ENCODE results near the gene PELI3.

Gene PELI3

GRCh38 chr11:66466225-66467033, at the start of gene PELI3:
Gene PELI3 (plus strand): TSS chr11:66466905. CDS start chr11:66468129, 1,224 bp downstream.
- Histone ChIP-seq H3K27ac (ENCODE audit: low read length) (peak within 1 kb of the TSS; percentile 18), H3K9me3 (ENCODE audit: control insufficient read depth, low read depth, low read length) (no peaks in the 10 kb centered on the region), H3K27me3 (ENCODE audit: control insufficient read depth, insufficient read depth, low read length) (peaks cover 4% of the 10 kb centered on the region), H3K36me3 (ENCODE audit: control insufficient read depth, low read depth, low read length) (no peaks in the 10 kb centered on the region), H3K9ac (ENCODE audit: low read length) (peak within 1 kb of the TSS; percentile 47), H3K4me1 (ENCODE audit: control insufficient read depth, low read depth, low read length) (peaks cover 18% of the 10 kb centered on the region), H3K4me3 (ENCODE audit: low read length) (peak within 1 kb of the TSS; percentile 82)

DNA sequence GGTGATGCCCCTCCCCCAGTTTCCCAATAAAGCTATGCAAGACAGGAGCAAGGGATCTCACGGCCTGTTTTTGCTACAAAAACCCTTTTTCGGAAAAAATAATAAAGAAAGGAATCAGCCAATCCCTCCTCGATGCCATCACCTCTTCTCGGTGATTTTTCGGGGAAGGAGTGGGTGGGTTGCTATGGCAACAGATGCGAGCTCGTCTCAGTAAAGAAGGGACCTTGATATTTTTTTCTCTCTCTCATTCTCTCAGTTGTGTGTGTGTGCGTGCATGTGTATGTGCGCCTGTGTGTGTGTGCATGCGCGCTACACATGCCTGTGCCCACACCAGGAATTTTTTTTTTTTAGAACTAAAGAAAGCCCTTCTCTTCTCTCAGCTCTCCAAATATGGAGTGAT, 49.7 kb upstream of the PELI3 start:
- Histone ChIP-seq H3K9me3 (ENCODE audit: control insufficient read depth, low read depth, low read length) (no peaks in the 10 kb centered on the region), H3K36me3 (ENCODE audit: control insufficient read depth, low read depth, low read length) (no peaks in the 10 kb centered on the region), H3K4me1 (ENCODE audit: control insufficient read depth, low read depth, low read length) (peaks cover 43% of the 10 kb centered on the region), H3K27ac (ENCODE audit: low read length) (no peak overlapping the region), H3K9ac (ENCODE audit: low read length) (no peak overlapping the region), H3K4me3 (ENCODE audit: low read length) (no peak overlapping the region), H3K27me3 (ENCODE audit: control insufficient read depth, insufficient read depth, low read length) (peaks cover 33% of the 10 kb centered on the region)

DNA sequence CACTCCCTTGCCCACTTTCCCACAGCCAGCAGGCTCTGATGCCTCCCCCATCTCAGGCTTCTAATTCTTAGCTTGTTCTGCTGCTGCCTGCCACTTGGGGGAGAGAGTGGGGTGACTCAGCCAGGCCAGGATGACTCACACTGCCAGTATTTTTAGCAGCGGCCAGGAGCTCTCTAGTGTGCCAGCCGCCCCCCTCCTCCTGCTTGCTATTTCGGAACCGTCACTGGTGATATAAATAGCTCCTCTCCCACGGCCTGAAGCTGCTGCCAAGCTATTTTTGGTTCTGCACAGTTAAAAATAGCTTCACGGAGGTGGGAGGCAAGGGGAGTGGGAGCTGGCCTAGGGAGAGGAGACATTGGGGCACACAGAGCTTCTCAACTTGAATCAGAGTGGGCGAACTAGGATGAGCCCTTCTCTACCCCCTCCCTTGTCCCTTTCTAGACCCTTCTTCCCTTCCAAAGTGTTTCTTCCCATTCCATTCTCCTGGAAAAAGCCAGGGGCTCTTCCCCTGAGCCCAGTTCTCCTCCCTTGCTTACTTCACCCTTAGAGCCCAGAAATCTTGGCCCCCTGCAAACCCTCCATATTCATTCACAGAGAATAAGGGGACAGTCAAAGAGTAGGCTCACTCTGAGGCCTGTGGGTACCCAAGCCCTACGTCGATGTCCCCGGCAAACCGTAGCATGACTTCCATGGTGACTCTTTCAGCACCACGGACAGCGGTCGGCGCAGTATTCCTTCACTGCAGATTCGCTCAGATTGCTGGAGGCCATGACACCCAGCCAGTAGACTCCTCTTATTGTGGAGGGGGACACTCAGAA, 48.3 kb upstream of the PELI3 start:
- Histone ChIP-seq H3K4me1 (ENCODE audit: control insufficient read depth, low read depth, low read length) (peaks cover 40% of the 10 kb centered on the region), H3K4me3 (ENCODE audit: low read length) (no peak overlapping the region), H3K27ac (ENCODE audit: low read length) (no peak overlapping the region)

GRCh38 chr11:66418986-66419308, 47.8 kb upstream of the PELI3 start:
- H3K4me3 ChIP-seq (ENCODE audit: low read length): no peak overlapping the region
- H3K36me3 ChIP-seq (ENCODE audit: control insufficient read depth, low read depth, low read length): no peaks in the 10 kb centered on the region
- peaks cover 33% of the 10 kb centered on the region for H3K27me3 ChIP-seq (ENCODE audit: control insufficient read depth, insufficient read depth, low read length)
- no peak overlapping the region for H3K27ac ChIP-seq (ENCODE audit: low read length)
- H3K9ac ChIP-seq (ENCODE audit: low read length): no peak overlapping the region
- H3K9me3 ChIP-seq (ENCODE audit: control insufficient read depth, low read depth, low read length): no peaks in the 10 kb centered on the region
- H3K4me1 ChIP-seq (ENCODE audit: control insufficient read depth, low read depth, low read length): peaks cover 34% of the 10 kb centered on the region

More for the DNA sequence above, 48.3 kb upstream of the PELI3 start:
- Histone ChIP-seq H3K9me3 (ENCODE audit: control insufficient read depth, low read depth, low read length) (no peaks in the 10 kb centered on the region), H3K27me3 (ENCODE audit: control insufficient read depth, insufficient read depth, low read length) (peaks cover 33% of the 10 kb centered on the region), H3K9ac (ENCODE audit: low read length) (no peak overlapping the region), H3K36me3 (ENCODE audit: control insufficient read depth, low read depth, low read length) (no peaks in the 10 kb centered on the region)

DNA sequence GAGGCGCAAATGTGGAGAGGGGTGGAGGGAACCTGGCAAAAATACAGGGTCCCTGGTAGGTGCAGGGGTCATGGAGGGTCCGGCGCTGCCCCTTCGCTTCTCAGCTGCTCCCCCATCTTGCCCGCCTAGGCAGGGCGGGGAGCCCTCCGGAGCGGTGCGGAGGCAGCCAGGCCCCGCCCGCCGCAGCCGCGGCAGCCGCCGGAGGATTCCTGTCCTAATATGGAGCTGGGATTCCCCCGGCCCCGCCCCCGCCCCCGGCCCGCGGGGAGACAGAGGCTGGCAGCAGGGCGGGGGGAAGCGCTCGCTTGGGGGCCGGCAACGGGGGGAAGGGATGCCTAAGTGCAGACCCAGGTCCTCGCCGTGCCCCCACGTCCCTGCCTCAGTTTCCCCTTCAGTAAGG, 46.9 kb upstream of the PELI3 start:
- H3K27ac ChIP-seq (ENCODE audit: low read length): no peak overlapping the region
- H3K4me3 ChIP-seq (ENCODE audit: low read length): peak overlapping the region; percentile 50
- peaks cover 26% of the 10 kb centered on the region for H3K4me1 ChIP-seq (ENCODE audit: control insufficient read depth, low read depth, low read length)
- peaks cover 33% of the 10 kb centered on the region for H3K27me3 ChIP-seq (ENCODE audit: control insufficient read depth, insufficient read depth, low read length)
- H3K9me3 ChIP-seq (ENCODE audit: control insufficient read depth, low read depth, low read length): no peaks in the 10 kb centered on the region
- H3K9ac ChIP-seq (ENCODE audit: low read length): no peak overlapping the region
- no peaks in the 10 kb centered on the region for H3K36me3 ChIP-seq (ENCODE audit: control insufficient read depth, low read depth, low read length)

GRCh38 chr11:66420671-66421476, 45.8 kb upstream of the PELI3 start, which contains the start of gene NPAS4:
Gene NPAS4 (plus strand): TSS chr11:66421035. CDS start chr11:66421180, 145 bp downstream.
- peaks cover 33% of the 10 kb centered on the region for H3K27me3 ChIP-seq (ENCODE audit: control insufficient read depth, insufficient read depth, low read length)
- H3K4me1 ChIP-seq (ENCODE audit: control insufficient read depth, low read depth, low read length): peaks cover 22% of the 10 kb centered on the region
- H3K4me3 ChIP-seq (ENCODE audit: low read length): peak within 1 kb of the TSS; percentile 50
- no peaks in the 10 kb centered on the region for H3K36me3 ChIP-seq (ENCODE audit: control insufficient read depth, low read depth, low read length)
- H3K9ac ChIP-seq (ENCODE audit: low read length): no peak within 1 kb of the TSS
- no peak within 1 kb of the TSS for H3K27ac ChIP-seq (ENCODE audit: low read length)
- H3K9me3 ChIP-seq (ENCODE audit: control insufficient read depth, low read depth, low read length): no peaks in the 10 kb centered on the region

GRCh38 chr11:66421492-66422205, 45.1 kb upstream of the PELI3 start:
- Histone ChIP-seq H3K36me3 (ENCODE audit: control insufficient read depth, low read depth, low read length) (no peaks in the 10 kb centered on the region), H3K4me1 (ENCODE audit: control insufficient read depth, low read depth, low read length) (peaks cover 22% of the 10 kb centered on the region), H3K4me3 (ENCODE audit: low read length) (peak overlapping the region; percentile 50), H3K9me3 (ENCODE audit: control insufficient read depth, low read depth, low read length) (no peaks in the 10 kb centered on the region), H3K27ac (ENCODE audit: low read length) (no peak overlapping the region), H3K9ac (ENCODE audit: low read length) (no peak overlapping the region), H3K27me3 (ENCODE audit: control insufficient read depth, insufficient read depth, low read length) (peaks cover 33% of the 10 kb centered on the region)

DNA sequence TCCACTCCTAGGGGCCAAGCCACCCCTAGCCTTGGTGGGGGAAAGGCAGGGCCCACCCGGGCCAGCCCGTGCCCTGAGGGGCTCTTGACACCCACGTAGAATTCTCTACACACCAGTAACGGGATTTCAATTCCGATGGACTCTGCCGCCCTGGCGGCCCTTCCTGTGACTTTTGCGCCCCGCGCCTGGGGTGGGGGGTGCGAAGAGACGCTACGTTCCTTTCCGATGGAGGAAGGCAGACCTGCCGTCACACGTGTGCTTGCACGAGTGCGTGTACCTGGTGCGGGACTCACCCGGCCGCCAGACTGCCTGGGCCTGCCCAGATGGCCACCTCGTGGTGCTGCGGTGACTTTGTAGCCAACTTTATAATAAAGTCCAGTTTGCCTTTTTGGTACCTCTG, 40.4 kb upstream of the PELI3 start:
- no peaks in the 10 kb centered on the region for H3K4me1 ChIP-seq (ENCODE audit: control insufficient read depth, low read depth, low read length)
- no peak overlapping the region for H3K27ac ChIP-seq (ENCODE audit: low read length)
- H3K4me3 ChIP-seq (ENCODE audit: low read length): no peak overlapping the region
- H3K9me3 ChIP-seq (ENCODE audit: control insufficient read depth, low read depth, low read length): no peaks in the 10 kb centered on the region
- H3K27me3 ChIP-seq (ENCODE audit: control insufficient read depth, insufficient read depth, low read length): peaks cover 2% of the 10 kb centered on the region
- H3K36me3 ChIP-seq (ENCODE audit: control insufficient read depth, low read depth, low read length): no peaks in the 10 kb centered on the region
- no peak overlapping the region for H3K9ac ChIP-seq (ENCODE audit: low read length)

DNA sequence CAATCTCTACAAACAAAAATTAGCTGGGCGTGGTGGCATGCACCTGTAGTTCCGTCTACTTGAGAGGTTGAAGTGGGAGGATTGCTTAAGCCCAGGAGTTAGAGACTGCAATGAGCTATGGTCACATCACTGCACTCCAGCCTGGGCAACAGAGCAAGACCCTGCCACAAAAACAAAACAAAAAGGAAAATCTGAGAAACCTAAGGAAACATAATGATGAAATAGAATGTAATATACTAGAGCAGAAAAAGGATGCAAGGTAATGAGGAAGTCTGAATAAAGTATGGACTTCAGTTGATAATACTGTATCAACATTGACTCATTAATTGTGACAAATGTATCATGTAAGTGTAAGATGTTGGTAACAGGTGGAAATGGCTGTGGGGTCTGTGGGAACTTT, 37.8 kb upstream of the PELI3 start:
- H3K9me3 ChIP-seq (ENCODE audit: control insufficient read depth, low read depth, low read length): no peaks in the 10 kb centered on the region
- no peaks in the 10 kb centered on the region for H3K36me3 ChIP-seq (ENCODE audit: control insufficient read depth, low read depth, low read length)
- H3K27me3 ChIP-seq (ENCODE audit: control insufficient read depth, insufficient read depth, low read length): no peaks in the 10 kb centered on the region
- H3K27ac ChIP-seq (ENCODE audit: low read length): no peak overlapping the region
- no peak overlapping the region for H3K9ac ChIP-seq (ENCODE audit: low read length)
- H3K4me3 ChIP-seq (ENCODE audit: low read length): no peak overlapping the region
- no peaks in the 10 kb centered on the region for H3K4me1 ChIP-seq (ENCODE audit: control insufficient read depth, low read depth, low read length)

DNA sequence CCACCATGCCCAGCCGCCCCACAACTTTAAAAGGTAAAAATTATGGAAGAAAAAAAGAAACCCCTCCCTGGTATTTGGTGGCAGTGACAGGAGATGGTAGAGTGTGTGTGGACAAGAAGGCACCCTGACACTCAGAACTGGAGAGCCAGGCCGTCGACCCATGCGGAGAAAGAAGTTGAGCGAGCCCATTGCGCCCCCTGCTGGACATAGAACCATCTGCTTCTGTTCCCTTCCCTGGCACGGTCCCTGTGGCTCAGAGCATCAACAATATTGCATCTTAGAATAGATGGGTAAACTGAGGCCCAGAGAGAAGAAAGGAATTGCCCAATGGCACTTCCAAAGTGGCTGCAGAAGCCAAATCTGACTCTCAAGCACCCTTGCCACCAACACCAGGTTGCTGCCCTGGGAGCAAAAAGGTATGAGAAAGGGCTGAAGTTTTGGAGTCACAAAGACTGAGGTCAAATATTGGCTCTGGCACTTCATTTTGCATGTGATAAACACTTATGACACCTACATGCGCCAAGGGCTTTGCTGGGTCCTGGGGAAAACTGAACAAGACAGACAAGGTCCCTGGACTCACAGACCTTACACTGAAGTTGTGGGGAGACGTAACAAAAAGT, 36.6 kb upstream of the PELI3 start:
- H3K36me3 ChIP-seq (ENCODE audit: control insufficient read depth, low read depth, low read length): peaks cover 4% of the 10 kb centered on the region
- H3K27ac ChIP-seq (ENCODE audit: low read length): no peak overlapping the region
- no peak overlapping the region for H3K9ac ChIP-seq (ENCODE audit: low read length)
- H3K27me3 ChIP-seq (ENCODE audit: control insufficient read depth, insufficient read depth, low read length): no peaks in the 10 kb centered on the region
- no peaks in the 10 kb centered on the region for H3K4me1 ChIP-seq (ENCODE audit: control insufficient read depth, low read depth, low read length)
- H3K9me3 ChIP-seq (ENCODE audit: control insufficient read depth, low read depth, low read length): no peaks in the 10 kb centered on the region
- no peak overlapping the region for H3K4me3 ChIP-seq (ENCODE audit: low read length)

All from iPS-18a (cell line).